HEK293 (cell line): ENCODE results near the gene ZNF248.

Experiments
- HIC1 ChIP-seq: fragments of 450-650 bp; formaldehyde crosslinking; IDR thresholded peaks from 2 replicates; pipeline ENCODE4 v1.5.1; 2016; ENCODE audit warnings: missing biosample characterization, missing genetic modification characterization
- KLF1 ChIP-seq: fragments of 450-650 bp; formaldehyde crosslinking; IDR thresholded peaks from 2 replicates; pipeline ENCODE4 v1.5.1; 2016; ENCODE audit warnings: missing biosample characterization, missing genetic modification characterization
- KLF10 ChIP-seq: fragments of 450-650 bp; IDR thresholded peaks from 2 replicates; pipeline ENCODE4 v1.5.1; 2018; ENCODE audit warnings: missing biosample characterization, mild to moderate bottlenecking, missing genetic modification characterization
- OSR2 ChIP-seq: fragments of 450-650 bp; formaldehyde crosslinking; IDR thresholded peaks from 2 replicates; pipeline ENCODE4 v1.5.1; 2016; ENCODE audit warnings: missing biosample characterization, missing genetic modification characterization
- WT1 ChIP-seq: fragments of 450-650 bp; formaldehyde crosslinking; IDR thresholded peaks from 2 replicates; pipeline ENCODE4 v1.5.1; 2016; ENCODE audit warnings: missing biosample characterization, missing genetic modification characterization
- YY2 ChIP-seq: fragments of 450-650 bp; formaldehyde crosslinking; IDR thresholded peaks from 2 replicates; pipeline ENCODE4 v1.5.1; 2016; ENCODE audit warnings: missing biosample characterization, missing genetic modification characterization
- ZBTB1 ChIP-seq: fragments of 450-650 bp; formaldehyde crosslinking; IDR thresholded peaks from 2 replicates; pipeline ENCODE4 v1.5.1; 2016; ENCODE audit warnings: missing biosample characterization, missing genetic modification characterization
- ZBTB20 ChIP-seq: fragments of 450-650 bp; formaldehyde crosslinking; IDR thresholded peaks from 2 replicates; pipeline ENCODE4 v1.5.1; 2016; ENCODE audit warnings: missing biosample characterization, missing genetic modification characterization
- ZBTB21 ChIP-seq: fragments of 450-650 bp; formaldehyde crosslinking; IDR thresholded peaks from 2 replicates; pipeline ENCODE4 v1.5.1; 2017; ENCODE audit warnings: missing biosample characterization, missing genetic modification characterization
- ZBTB48 ChIP-seq: fragments of 450-650 bp; formaldehyde crosslinking; IDR thresholded peaks from 2 replicates; pipeline ENCODE4 v1.5.1; 2016; ENCODE audit warnings: missing biosample characterization, missing genetic modification characterization
- ZBTB6 ChIP-seq: fragments of 450-650 bp; formaldehyde crosslinking; IDR thresholded peaks from 2 replicates; pipeline ENCODE4 v1.5.1; 2017; ENCODE audit warnings: missing biosample characterization, missing genetic modification characterization
- ZNF114 ChIP-seq: fragments of 450-650 bp; formaldehyde crosslinking; IDR thresholded peaks from 2 replicates; pipeline ENCODE4 v1.5.0; 2017; ENCODE audit warnings: missing biosample characterization, missing genetic modification characterization
- ZNF121 ChIP-seq: fragments of 450-650 bp; formaldehyde crosslinking; IDR thresholded peaks from 2 replicates; pipeline ENCODE4 v1.5.1; 2016; ENCODE audit warnings: missing biosample characterization, missing genetic modification characterization
- ZNF133 ChIP-seq: fragments of 450-650 bp; formaldehyde crosslinking; IDR thresholded peaks from 2 replicates; pipeline ENCODE4 v1.5.1; 2016; ENCODE audit warnings: missing biosample characterization, missing genetic modification characterization
- ZNF16 ChIP-seq: fragments of 450-650 bp; formaldehyde crosslinking; IDR thresholded peaks from 2 replicates; pipeline ENCODE4 v1.5.1; 2016; ENCODE audit warnings: low read depth, missing biosample characterization, missing genetic modification characterization
- ZNF174 ChIP-seq: fragments of 450-650 bp; formaldehyde crosslinking; IDR thresholded peaks from 2 replicates; pipeline ENCODE4 v1.5.0; 2017; ENCODE audit warnings: missing biosample characterization, mild to moderate bottlenecking, missing genetic modification characterization
- ZNF239 ChIP-seq: fragments of 450-650 bp; formaldehyde crosslinking; IDR thresholded peaks from 2 replicates; pipeline ENCODE4 v1.5.1; 2016; ENCODE audit warnings: missing biosample characterization, missing genetic modification characterization
- ZNF266 ChIP-seq: fragments of 450-650 bp; formaldehyde crosslinking; IDR thresholded peaks from 2 replicates; pipeline ENCODE4 v1.5.1; 2016; ENCODE audit warnings: missing biosample characterization, missing genetic modification characterization, low read depth
- ZNF311 ChIP-seq: fragments of 450-650 bp; formaldehyde crosslinking; IDR thresholded peaks from 2 replicates; pipeline ENCODE4 v1.5.1; 2017; ENCODE audit warnings: missing biosample characterization, missing genetic modification characterization, borderline replicate concordance
- ZNF423 ChIP-seq: fragments of 450-650 bp; formaldehyde crosslinking; IDR thresholded peaks from 2 replicates; pipeline ENCODE4 v1.5.1; 2016; ENCODE audit warnings: missing biosample characterization, missing genetic modification characterization
- ZNF48 ChIP-seq: fragments of 450-650 bp; formaldehyde crosslinking; IDR thresholded peaks from 2 replicates; pipeline ENCODE4 v1.5.1; 2016; ENCODE audit warnings: missing biosample characterization, missing genetic modification characterization
- ZNF629 ChIP-seq: fragments of 450-650 bp; formaldehyde crosslinking; IDR thresholded peaks from 2 replicates; pipeline ENCODE4 v1.5.1; 2017; ENCODE audit warnings: missing biosample characterization, missing genetic modification characterization
- ZNF664 ChIP-seq: fragments of 450-650 bp; formaldehyde crosslinking; IDR thresholded peaks from 2 replicates; pipeline ENCODE4 v1.5.1; 2016; ENCODE audit warnings: missing biosample characterization, missing genetic modification characterization
- ZNF704 ChIP-seq: fragments of 450-650 bp; formaldehyde crosslinking; IDR thresholded peaks from 2 replicates; pipeline ENCODE4 v1.5.1; 2016; ENCODE audit warnings: missing biosample characterization, missing genetic modification characterization
- ZNF791 ChIP-seq: fragments of 450-650 bp; formaldehyde crosslinking; IDR thresholded peaks from 2 replicates; pipeline ENCODE4 v1.5.1; 2016; ENCODE audit warnings: missing biosample characterization, missing genetic modification characterization
- ZSCAN18 ChIP-seq: fragments of 450-650 bp; formaldehyde crosslinking; IDR thresholded peaks from 2 replicates; pipeline ENCODE4 v1.5.1; 2016; ENCODE audit warnings: missing biosample characterization, missing genetic modification characterization
- TF ChIP-seq, protein P1 (sequence below): fragments of 450-650 bp; formaldehyde crosslinking; IDR thresholded peaks from 2 replicates; pipeline ENCODE4 v1.5.1; 2016; ENCODE audit warnings: missing biosample characterization, missing genetic modification characterization
- TF ChIP-seq, protein P2 (sequence below): fragments of 450-650 bp; formaldehyde crosslinking; IDR thresholded peaks from 2 replicates; pipeline ENCODE4 v1.5.1; 2016; ENCODE audit warnings: missing biosample characterization, missing genetic modification characterization
- TF ChIP-seq, protein P3 (sequence below): fragments of 450-650 bp; formaldehyde crosslinking; IDR thresholded peaks from 2 replicates; pipeline ENCODE4 v1.5.1; 2017; ENCODE audit warnings: missing biosample characterization, missing genetic modification characterization

The ZNF248 gene

GRCh38 chr10:37860494-37861190 is 3.2 kb upstream of the ZNF248 start (continued):
- TF ChIP-seq ZNF121 (tag by site-specific recombination), result no peak
- no peak for TF ChIP-seq ZNF114 (tag by site-specific recombination)
- TF ChIP-seq KLF10 (tag by site-specific recombination), result 0 out of 2 replicates have a peak, but pooled peaks have one; percentile 29
- no peak for TF ChIP-seq ZBTB48
- TF ChIP-seq ZNF174 (tag by site-specific recombination), result no peak
- no peak for TF ChIP-seq ZNF133
- no peak for TF ChIP-seq ZNF266 (tag by site-specific recombination)
- TF ChIP-seq ZNF704 (tag by site-specific recombination), result no peak
- TF ChIP-seq ZBTB6, result no peak
- no peak for TF ChIP-seq HIC1
- TF ChIP-seq KLF1 (tag by site-specific recombination), result no peak
- no peak for TF ChIP-seq ZBTB20 (tag by site-specific recombination)
- no peak for TF ChIP-seq ZNF791 (tag by site-specific recombination)
- no peak for TF ChIP-seq ZNF664 (tag by site-specific recombination)
- TF ChIP-seq, protein P1, sequence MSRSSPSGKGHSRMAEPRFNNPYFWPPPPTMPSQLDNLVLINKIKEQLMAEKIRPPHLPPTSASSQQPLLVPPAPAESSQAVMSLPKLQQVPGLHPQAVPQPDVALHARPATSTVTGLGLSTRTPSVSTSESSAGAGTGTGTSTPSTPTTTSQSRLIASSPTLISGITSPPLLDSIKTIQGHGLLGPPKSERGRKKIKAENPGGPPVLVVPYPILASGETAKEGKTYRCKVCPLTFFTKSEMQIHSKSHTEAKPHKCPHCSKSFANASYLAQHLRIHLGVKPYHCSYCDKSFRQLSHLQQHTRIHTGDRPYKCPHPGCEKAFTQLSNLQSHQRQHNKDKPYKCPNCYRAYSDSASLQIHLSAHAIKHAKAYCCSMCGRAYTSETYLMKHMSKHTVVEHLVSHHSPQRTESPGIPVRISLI (tag by site-specific recombination), result no peak
- TF ChIP-seq ZNF239 (tag by site-specific recombination), result no peak
- no peak for TF ChIP-seq ZNF16 (tag by site-specific recombination)
- TF ChIP-seq OSR2 (tag by site-specific recombination), result peak; percentile 55
- no peak for TF ChIP-seq ZNF311 (tag by site-specific recombination)
- TF ChIP-seq ZBTB21 (tag by site-specific recombination), result peak; percentile 37; the same call in 1 of the 2 replicates
- no peak for TF ChIP-seq ZNF423 (tag by site-specific recombination)
- no peak for TF ChIP-seq ZBTB1 (tag by site-specific recombination)
- TF ChIP-seq YY2 (tag by site-specific recombination), result no peak
- TF ChIP-seq, protein P2, sequence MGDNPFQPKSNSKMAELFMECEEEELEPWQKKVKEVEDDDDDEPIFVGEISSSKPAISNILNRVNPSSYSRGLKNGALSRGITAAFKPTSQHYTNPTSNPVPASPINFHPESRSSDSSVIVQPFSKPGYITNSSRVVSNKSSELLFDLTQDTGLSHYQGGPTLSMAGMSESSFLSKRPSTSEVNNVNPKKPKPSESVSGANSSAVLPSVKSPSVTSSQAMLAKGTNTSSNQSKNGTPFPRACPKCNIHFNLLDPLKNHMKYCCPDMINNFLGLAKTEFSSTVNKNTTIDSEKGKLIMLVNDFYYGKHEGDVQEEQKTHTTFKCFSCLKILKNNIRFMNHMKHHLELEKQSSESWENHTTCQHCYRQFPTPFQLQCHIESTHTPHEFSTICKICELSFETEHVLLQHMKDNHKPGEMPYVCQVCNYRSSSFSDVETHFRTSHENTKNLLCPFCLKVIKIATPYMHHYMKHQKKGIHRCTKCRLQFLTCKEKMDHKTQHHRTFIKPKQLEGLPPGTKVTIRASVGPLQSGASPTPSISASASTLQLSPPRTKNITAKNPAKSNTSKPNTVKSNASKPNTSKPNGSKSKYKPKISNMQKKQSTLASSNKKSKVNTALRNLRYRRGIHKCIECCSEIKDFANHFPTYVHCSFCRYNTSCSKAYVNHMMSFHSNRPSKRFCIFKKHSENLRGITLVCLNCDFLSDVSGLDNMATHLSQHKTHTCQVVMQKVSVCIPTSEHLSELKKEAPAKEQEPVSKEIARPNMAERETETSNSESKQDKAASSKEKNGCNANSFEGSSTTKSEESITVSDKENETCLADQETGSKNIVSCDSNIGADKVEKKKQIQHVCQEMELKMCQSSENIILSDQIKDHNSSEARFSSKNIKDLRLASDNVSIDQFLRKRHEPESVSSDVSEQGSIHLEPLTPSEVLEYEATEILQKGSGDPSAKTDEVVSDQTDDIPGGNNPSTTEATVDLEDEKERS (tag by site-specific recombination), result no peak
- TF ChIP-seq ZNF48 (tag by site-specific recombination), result no peak
- peak; percentile 79; the same call in 1 of the 2 replicates for TF ChIP-seq WT1
- no peak for TF ChIP-seq ZSCAN18 (tag by site-specific recombination)
- TF ChIP-seq ZNF629 (tag by site-specific recombination), result 0 out of 2 replicates have a peak, but pooled peaks have one; percentile 29
- TF ChIP-seq, protein P3, sequence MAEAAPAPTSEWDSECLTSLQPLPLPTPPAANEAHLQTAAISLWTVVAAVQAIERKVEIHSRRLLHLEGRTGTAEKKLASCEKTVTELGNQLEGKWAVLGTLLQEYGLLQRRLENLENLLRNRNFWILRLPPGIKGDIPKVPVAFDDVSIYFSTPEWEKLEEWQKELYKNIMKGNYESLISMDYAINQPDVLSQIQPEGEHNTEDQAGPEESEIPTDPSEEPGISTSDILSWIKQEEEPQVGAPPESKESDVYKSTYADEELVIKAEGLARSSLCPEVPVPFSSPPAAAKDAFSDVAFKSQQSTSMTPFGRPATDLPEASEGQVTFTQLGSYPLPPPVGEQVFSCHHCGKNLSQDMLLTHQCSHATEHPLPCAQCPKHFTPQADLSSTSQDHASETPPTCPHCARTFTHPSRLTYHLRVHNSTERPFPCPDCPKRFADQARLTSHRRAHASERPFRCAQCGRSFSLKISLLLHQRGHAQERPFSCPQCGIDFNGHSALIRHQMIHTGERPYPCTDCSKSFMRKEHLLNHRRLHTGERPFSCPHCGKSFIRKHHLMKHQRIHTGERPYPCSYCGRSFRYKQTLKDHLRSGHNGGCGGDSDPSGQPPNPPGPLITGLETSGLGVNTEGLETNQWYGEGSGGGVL (tag by site-specific recombination), result no peak
